C4-2B (cell line): ENCODE results near the gene ST3GAL5.

Experiments used
- ZFX ChIP-seq: fragments of 450-650 bp; IDR thresholded peaks from 2 replicates; pipeline ENCODE4 v1.6.1; 2017
- TF ChIP-seq, protein P1 (sequence below): fragments of 450-650 bp; conservative IDR thresholded peaks from 2 replicates; pipeline ENCODE4 v1.5.1; 2017; ENCODE audit warnings: mild to moderate bottlenecking

DNA sequence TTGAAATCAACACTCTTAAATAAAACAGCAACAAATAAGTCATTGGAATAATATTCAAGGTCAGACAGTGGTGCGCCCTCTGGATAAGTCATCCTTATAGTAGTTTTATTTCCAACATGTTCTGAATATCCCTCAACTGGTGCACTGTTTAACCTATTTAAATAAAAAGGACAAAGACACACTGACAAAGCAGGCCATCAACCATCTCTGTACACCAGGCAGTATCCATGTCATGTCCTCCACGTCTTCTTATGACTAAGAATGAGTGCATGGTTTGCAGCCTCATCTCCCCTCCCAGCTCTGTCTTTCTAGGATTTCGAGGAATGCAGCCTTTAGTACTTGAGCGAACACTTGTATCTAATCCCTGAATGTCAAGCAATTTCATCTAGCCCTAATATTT, 42.4 kb downstream of the ST3GAL5 start:
- TF ChIP-seq, protein P1, sequence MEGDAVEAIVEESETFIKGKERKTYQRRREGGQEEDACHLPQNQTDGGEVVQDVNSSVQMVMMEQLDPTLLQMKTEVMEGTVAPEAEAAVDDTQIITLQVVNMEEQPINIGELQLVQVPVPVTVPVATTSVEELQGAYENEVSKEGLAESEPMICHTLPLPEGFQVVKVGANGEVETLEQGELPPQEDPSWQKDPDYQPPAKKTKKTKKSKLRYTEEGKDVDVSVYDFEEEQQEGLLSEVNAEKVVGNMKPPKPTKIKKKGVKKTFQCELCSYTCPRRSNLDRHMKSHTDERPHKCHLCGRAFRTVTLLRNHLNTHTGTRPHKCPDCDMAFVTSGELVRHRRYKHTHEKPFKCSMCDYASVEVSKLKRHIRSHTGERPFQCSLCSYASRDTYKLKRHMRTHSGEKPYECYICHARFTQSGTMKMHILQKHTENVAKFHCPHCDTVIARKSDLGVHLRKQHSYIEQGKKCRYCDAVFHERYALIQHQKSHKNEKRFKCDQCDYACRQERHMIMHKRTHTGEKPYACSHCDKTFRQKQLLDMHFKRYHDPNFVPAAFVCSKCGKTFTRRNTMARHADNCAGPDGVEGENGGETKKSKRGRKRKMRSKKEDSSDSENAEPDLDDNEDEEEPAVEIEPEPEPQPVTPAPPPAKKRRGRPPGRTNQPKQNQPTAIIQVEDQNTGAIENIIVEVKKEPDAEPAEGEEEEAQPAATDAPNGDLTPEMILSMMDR, result no peak
- no peak for TF ChIP-seq ZFX
